HG03139 (cell line): ENCODE measurements around the gene LTBP2.
"Not testable (repeated sequence)": the region's sequence is repeated elsewhere in the genome, so short reads cannot be mapped to it uniquely, and the experiment has no call there.

ENCODE experiments used
- ATAC-seq: cut with Tn5 transposase; IDR thresholded peaks from one replicate; pipeline ENCODE4 v1.9.1; 2021; ENCODE audit not compliant: unreplicated experiment

Gene LTBP2

DNA sequence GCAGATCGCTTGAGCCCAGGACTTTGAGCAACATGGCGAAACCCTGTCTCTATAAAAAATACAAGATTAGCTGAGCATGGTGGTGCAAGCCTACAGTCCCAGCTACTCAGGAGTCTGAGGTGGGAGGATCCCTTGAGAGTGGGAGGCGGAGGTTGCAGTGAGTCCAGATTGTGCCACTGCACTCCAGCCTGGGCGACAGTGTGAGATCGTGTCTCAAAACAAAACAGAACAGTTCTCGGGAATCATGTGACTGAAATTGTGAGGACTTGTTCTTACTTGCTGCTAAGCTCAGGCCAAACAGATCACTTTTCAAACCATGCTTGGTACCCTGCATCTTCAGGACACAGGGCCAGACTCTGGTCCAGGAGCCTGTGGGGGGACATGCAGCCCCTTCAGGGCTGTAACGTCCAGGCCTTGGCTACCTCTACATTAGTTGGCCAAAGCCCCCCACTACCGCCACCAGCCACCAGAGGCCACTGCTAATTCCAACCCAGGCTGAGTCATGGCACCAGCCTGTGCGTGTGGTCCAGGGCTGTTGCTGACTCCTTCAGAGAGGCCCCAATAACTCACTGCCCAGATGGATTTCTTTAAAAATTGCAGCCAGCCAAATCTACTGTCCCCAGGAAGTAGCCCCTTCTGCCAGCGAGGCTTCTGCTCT is 152.6 kb downstream of the LTBP2 start:
- no peak for ATAC-seq

DNA sequence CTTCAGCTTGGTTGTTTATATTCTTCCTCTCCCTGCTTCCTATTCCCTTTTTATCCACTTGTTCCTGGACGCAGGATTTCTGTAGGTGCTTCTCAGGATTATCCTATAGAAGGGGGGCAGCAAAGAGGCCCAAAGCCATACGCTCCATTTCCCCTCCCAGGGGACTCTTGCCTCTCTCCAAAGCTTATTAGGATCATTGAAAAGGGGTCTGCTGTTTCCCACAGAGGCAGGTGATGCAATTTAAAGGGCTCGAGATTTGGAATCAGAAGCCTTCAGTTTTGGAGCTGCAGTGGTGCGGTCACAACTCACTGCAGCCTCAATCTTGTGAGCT is 154.5 kb downstream of the LTBP2 start:
- no peak for ATAC-seq

DNA sequence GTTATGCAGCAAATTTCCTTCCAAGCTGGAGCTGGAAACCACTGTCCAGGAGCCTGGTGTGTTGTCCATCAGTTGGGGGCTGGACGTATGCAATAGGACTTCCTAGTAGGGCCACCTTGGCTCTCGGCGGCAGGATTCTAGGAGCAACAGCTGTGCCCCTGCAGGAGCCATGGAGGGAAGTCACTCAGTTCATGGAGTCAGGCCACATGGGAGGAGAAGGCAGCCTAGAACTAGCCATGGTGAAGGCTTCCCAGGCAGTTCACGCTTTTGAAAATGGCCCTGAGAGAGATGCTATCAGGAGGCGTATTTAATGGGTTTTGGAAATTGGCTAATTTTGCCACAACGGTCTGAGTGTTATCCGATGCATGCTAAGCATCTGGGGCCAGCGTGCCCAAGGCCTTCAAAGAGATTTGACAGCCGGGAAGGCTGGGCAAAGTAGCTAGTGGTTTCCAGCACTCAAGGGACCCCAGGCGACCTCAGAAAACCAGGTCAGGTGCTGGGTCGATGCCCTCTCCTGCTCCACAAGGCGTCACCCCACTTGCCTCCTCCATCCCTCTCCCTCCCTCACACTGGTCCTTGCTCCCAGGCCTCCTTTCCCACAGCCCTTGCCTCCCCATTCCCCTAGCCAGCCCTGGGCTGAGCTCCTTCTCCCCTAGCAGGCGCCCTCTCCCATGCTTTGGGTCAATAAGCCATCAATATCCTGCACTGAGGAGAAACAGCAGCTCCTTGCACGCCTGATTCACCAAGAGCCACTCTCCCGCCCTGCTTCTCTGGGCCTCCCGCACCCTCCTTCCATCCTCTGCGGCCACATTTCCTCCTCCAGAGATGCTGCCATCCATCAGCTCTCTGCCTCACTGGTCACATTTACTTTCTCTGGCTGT is 155.1 kb downstream of the LTBP2 start:
- ATAC-seq = no peak

DNA sequence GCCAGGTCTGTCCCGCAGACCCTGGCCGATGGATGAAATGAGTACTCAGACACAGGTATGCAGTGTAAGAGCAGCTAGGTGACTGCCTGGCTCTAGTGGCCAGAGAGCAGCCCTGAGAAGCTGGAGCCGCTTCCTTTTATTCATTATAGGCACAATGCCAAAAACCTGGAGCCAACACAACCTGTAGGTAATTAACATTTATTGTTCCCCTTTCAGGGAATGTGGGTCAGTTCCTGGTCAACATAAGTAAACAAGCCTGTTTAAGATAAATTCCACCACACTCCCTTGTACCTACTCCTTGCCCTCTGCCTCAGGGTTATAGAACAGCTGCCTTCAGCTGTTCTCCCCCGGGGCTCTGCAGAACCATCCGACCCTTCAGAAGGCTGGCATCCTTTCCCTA is 157.6 kb downstream of the LTBP2 start:
- ATAC-seq = not testable (repeated sequence)
